GM18907 (cell line): ENCODE measurements around the gene CCT7.
A peak's percentile ranks its signal among the peaks of the same experiment; 100 is the strongest.

Experiments
- ATAC-seq: cut with Tn5 transposase; IDR thresholded peaks from one replicate; pipeline ENCODE4 v1.9.1; 2021; ENCODE audit warnings: mild to moderate bottlenecking, moderate library complexity; ENCODE audit not compliant: unreplicated experiment

The CCT7 gene

GRCh38 chr2:73292316-73292905 lies 58.3 kb downstream of the CCT7 start:
- ATAC-seq: no peak

- peak; percentile 1 for ATAC-seq
Measured at GRCh38 chr2:73292906-73293533, 58.9 kb downstream of the CCT7 start.

- peak; percentile 88 for ATAC-seq
Measured at GRCh38 chr2:73293534-73294171, 59.5 kb downstream of the CCT7 start, which contains the start of gene EGR4. TSS of gene EGR4 (minus strand) at chr2:73293548. CDS start at chr2:73293317, 231 bp downstream.

GRCh38 chr2:73294239-73294638 lies 60.1 kb downstream of the CCT7 start:
- ATAC-seq: no peak

- ATAC-seq: no peak
Measured at GRCh38 chr2:73295751-73296400, 61.8 kb downstream of the CCT7 start.

GRCh38 chr2:73297151-73297559 lies 63.0 kb downstream of the CCT7 start:
- ATAC-seq: no peak

GRCh38 chr2:73297586-73297985 lies 63.5 kb downstream of the CCT7 start:
- ATAC-seq: no peak

GRCh38 chr2:73300926-73301325 lies 66.8 kb downstream of the CCT7 start:
- no peak for ATAC-seq

GRCh38 chr2:73301636-73302035 lies 67.5 kb downstream of the CCT7 start:
- no peak for ATAC-seq
